ENCODE measurements around the gene SNRK.

The SNRK gene, protein sequence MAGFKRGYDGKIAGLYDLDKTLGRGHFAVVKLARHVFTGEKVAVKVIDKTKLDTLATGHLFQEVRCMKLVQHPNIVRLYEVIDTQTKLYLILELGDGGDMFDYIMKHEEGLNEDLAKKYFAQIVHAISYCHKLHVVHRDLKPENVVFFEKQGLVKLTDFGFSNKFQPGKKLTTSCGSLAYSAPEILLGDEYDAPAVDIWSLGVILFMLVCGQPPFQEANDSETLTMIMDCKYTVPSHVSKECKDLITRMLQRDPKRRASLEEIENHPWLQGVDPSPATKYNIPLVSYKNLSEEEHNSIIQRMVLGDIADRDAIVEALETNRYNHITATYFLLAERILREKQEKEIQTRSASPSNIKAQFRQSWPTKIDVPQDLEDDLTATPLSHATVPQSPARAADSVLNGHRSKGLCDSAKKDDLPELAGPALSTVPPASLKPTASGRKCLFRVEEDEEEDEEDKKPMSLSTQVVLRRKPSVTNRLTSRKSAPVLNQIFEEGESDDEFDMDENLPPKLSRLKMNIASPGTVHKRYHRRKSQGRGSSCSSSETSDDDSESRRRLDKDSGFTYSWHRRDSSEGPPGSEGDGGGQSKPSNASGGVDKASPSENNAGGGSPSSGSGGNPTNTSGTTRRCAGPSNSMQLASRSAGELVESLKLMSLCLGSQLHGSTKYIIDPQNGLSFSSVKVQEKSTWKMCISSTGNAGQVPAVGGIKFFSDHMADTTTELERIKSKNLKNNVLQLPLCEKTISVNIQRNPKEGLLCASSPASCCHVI

GRCh38 chr3:43286115-43286840 is at the start of gene SNRK:
Gene SNRK (plus strand): TSS chr3:43286540. CDS start chr3:43303204, 16,664 bp downstream.
- H3K27ac ChIP-seq (ENCODE audit: low read length): no peak within 1 kb of the TSS
- peaks cover 17% of the 10 kb centered on the region for H3K4me1 ChIP-seq (ENCODE audit: control insufficient read depth, low read depth, low read length)
- peaks cover 11% of the 10 kb centered on the region for H3K36me3 ChIP-seq (ENCODE audit: control insufficient read depth, low read depth, low read length)
- H3K9ac ChIP-seq (ENCODE audit: low read length): peak within 1 kb of the TSS; percentile 64
- no peaks in the 10 kb centered on the region for H3K9me3 ChIP-seq (ENCODE audit: control insufficient read depth, low read depth, low read length)
- H3K4me3 ChIP-seq (ENCODE audit: low read length): peak within 1 kb of the TSS; percentile 86
- peaks cover 26% of the 10 kb centered on the region for H3K27me3 ChIP-seq (ENCODE audit: control insufficient read depth, insufficient read depth, low read length)

GRCh38 chr3:43238801-43239200 is 47.5 kb upstream of the SNRK start:
- Histone ChIP-seq H3K27me3 (ENCODE audit: control insufficient read depth, insufficient read depth, low read length) (no peaks in the 10 kb centered on the region), H3K4me1 (ENCODE audit: control insufficient read depth, low read depth, low read length) (no peaks in the 10 kb centered on the region)

DNA sequence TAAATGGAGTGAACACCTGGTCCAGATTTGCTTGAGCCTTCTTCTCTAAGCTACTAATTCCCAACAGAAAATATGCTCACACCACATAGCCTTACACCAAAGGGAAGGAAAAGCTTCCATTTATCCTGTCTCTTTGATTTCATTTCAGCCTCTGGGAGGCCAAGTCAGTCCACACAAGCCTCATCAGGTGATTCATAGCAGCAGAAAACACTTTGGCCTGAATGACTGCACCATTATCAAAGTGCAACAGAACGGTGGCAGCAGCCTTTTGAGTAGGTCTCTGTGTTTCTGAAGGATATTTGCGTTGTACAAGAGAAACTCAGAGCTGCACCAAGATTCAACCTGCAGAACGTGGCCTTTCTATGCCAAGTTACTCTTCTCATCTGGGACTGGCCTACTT is 46.6 kb upstream of the SNRK start:
- Histone ChIP-seq H3K4me1 (ENCODE audit: control insufficient read depth, low read depth, low read length) (no peaks in the 10 kb centered on the region), H3K27me3 (ENCODE audit: control insufficient read depth, insufficient read depth, low read length) (no peaks in the 10 kb centered on the region), H3K36me3 (ENCODE audit: control insufficient read depth, low read depth, low read length) (no peaks in the 10 kb centered on the region), H3K9ac (ENCODE audit: low read length) (no peak overlapping the region), H3K27ac (ENCODE audit: low read length) (no peak overlapping the region), H3K4me3 (ENCODE audit: low read length) (no peak overlapping the region), H3K9me3 (ENCODE audit: control insufficient read depth, low read depth, low read length) (peaks cover 8% of the 10 kb centered on the region)

More at GRCh38 chr3:43238801-43239200, 47.5 kb upstream of the SNRK start:
- H3K36me3 ChIP-seq (ENCODE audit: control insufficient read depth, low read depth, low read length): no peaks in the 10 kb centered on the region
- no peak overlapping the region for H3K27ac ChIP-seq (ENCODE audit: low read length)
- H3K9ac ChIP-seq (ENCODE audit: low read length): no peak overlapping the region
- no peak overlapping the region for H3K4me3 ChIP-seq (ENCODE audit: low read length)
- peaks cover 8% of the 10 kb centered on the region for H3K9me3 ChIP-seq (ENCODE audit: control insufficient read depth, low read depth, low read length)

- peaks cover 11% of the 10 kb centered on the region for H3K4me1 ChIP-seq (ENCODE audit: control insufficient read depth, low read depth, low read length)
- no peak overlapping the region for H3K27ac ChIP-seq (ENCODE audit: low read length)
- no peak overlapping the region for H3K4me3 ChIP-seq (ENCODE audit: low read length)
- H3K27me3 ChIP-seq (ENCODE audit: control insufficient read depth, insufficient read depth, low read length): no peaks in the 10 kb centered on the region
- H3K9me3 ChIP-seq (ENCODE audit: control insufficient read depth, low read depth, low read length): peaks cover 8% of the 10 kb centered on the region
- H3K9ac ChIP-seq (ENCODE audit: low read length): no peak overlapping the region
- H3K36me3 ChIP-seq (ENCODE audit: control insufficient read depth, low read depth, low read length): no peaks in the 10 kb centered on the region
These were observed 42.5 kb upstream of the SNRK start for GRCh38 chr3:43243590-43244587.

DNA sequence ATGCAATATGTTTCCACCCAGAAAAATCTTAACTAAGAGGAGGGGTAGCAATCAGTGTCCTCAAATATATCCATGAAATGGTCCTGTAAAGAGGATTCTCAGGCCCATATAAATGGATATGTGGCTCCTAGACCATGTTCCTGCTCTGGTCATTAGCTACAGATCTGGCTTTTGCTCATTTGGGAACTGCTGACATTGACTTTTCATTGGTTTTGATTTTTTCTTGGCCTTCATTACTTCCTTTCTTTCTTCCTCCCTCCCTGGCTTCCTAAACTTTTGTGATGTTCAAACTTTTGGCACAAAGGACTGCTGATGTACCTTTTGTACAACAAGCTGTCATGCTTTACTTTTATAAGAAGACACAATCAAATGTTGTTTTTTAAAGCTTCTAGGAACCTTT is 41.6 kb upstream of the SNRK start:
- Histone ChIP-seq H3K9me3 (ENCODE audit: control insufficient read depth, low read depth, low read length) (peaks cover 8% of the 10 kb centered on the region), H3K4me3 (ENCODE audit: low read length) (no peak overlapping the region), H3K9ac (ENCODE audit: low read length) (no peak overlapping the region), H3K27ac (ENCODE audit: low read length) (no peak overlapping the region), H3K27me3 (ENCODE audit: control insufficient read depth, insufficient read depth, low read length) (no peaks in the 10 kb centered on the region), H3K4me1 (ENCODE audit: control insufficient read depth, low read depth, low read length) (peaks cover 11% of the 10 kb centered on the region), H3K36me3 (ENCODE audit: control insufficient read depth, low read depth, low read length) (no peaks in the 10 kb centered on the region)

GRCh38 chr3:43246976-43247375 is 39.4 kb upstream of the SNRK start:
- no peak overlapping the region for H3K9ac ChIP-seq (ENCODE audit: low read length)
- no peak overlapping the region for H3K4me3 ChIP-seq (ENCODE audit: low read length)
- H3K27me3 ChIP-seq (ENCODE audit: control insufficient read depth, insufficient read depth, low read length): no peaks in the 10 kb centered on the region
- H3K36me3 ChIP-seq (ENCODE audit: control insufficient read depth, low read depth, low read length): no peaks in the 10 kb centered on the region
- H3K4me1 ChIP-seq (ENCODE audit: control insufficient read depth, low read depth, low read length): peaks cover 16% of the 10 kb centered on the region
- peaks cover 8% of the 10 kb centered on the region for H3K9me3 ChIP-seq (ENCODE audit: control insufficient read depth, low read depth, low read length)
- H3K27ac ChIP-seq (ENCODE audit: low read length): no peak overlapping the region

DNA sequence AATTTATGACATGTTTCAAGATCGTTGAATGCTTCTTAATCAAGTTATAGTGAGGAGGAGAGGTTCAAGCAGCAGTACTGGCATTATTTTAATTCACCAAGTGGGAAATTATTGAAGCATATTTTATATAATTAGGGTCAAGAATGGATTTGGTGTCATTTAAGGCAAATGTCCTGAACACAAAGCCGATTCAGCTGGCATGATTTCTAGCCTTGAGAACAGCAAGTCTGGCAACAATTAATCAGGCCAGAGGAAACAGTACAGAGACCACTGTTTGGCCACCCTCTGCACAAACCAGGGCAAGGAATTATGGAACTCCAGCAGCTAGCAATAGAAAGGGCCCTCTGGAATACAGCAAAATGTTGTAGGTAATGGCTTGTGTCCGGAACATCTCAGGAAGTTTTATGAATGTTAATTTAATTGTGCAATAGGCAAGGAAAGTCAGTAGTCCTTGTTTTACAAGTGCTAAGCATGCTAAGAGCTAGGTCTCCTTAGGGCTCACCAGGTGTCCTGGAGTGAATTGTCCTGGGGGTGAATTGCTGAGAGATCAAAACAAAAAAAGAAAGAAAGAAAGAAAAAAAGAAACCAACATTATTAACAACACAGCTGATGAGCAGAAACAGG is 38.7 kb upstream of the SNRK start:
- H3K9me3 ChIP-seq (ENCODE audit: control insufficient read depth, low read depth, low read length): peaks cover 1% of the 10 kb centered on the region
- H3K27me3 ChIP-seq (ENCODE audit: control insufficient read depth, insufficient read depth, low read length): no peaks in the 10 kb centered on the region
- H3K27ac ChIP-seq (ENCODE audit: low read length): no peak overlapping the region
- no peak overlapping the region for H3K4me3 ChIP-seq (ENCODE audit: low read length)
- no peaks in the 10 kb centered on the region for H3K36me3 ChIP-seq (ENCODE audit: control insufficient read depth, low read depth, low read length)
- H3K4me1 ChIP-seq (ENCODE audit: control insufficient read depth, low read depth, low read length): peaks cover 16% of the 10 kb centered on the region
- H3K9ac ChIP-seq (ENCODE audit: low read length): no peak overlapping the region

- Histone ChIP-seq H3K4me3 (ENCODE audit: low read length) (no peak overlapping the region), H3K27me3 (ENCODE audit: control insufficient read depth, insufficient read depth, low read length) (no peaks in the 10 kb centered on the region), H3K9me3 (ENCODE audit: control insufficient read depth, low read depth, low read length) (no peaks in the 10 kb centered on the region), H3K36me3 (ENCODE audit: control insufficient read depth, low read depth, low read length) (no peaks in the 10 kb centered on the region), H3K4me1 (ENCODE audit: control insufficient read depth, low read depth, low read length) (peaks cover 16% of the 10 kb centered on the region), H3K9ac (ENCODE audit: low read length) (no peak overlapping the region), H3K27ac (ENCODE audit: low read length) (no peak overlapping the region)
These were observed 38.2 kb upstream of the SNRK start for GRCh38 chr3:43248185-43248583.

- Histone ChIP-seq H3K4me3 (ENCODE audit: low read length) (no peak overlapping the region), H3K27me3 (ENCODE audit: control insufficient read depth, insufficient read depth, low read length) (no peaks in the 10 kb centered on the region), H3K4me1 (ENCODE audit: control insufficient read depth, low read depth, low read length) (peaks cover 16% of the 10 kb centered on the region), H3K27ac (ENCODE audit: low read length) (no peak overlapping the region), H3K36me3 (ENCODE audit: control insufficient read depth, low read depth, low read length) (no peaks in the 10 kb centered on the region), H3K9ac (ENCODE audit: low read length) (no peak overlapping the region), H3K9me3 (ENCODE audit: control insufficient read depth, low read depth, low read length) (no peaks in the 10 kb centered on the region)
These were observed 37.4 kb upstream of the SNRK start for GRCh38 chr3:43248973-43249372.

GRCh38 chr3:43249405-43249804 is 36.9 kb upstream of the SNRK start:
- Histone ChIP-seq H3K4me1 (ENCODE audit: control insufficient read depth, low read depth, low read length) (peaks cover 16% of the 10 kb centered on the region), H3K27ac (ENCODE audit: low read length) (no peak overlapping the region), H3K4me3 (ENCODE audit: low read length) (no peak overlapping the region), H3K27me3 (ENCODE audit: control insufficient read depth, insufficient read depth, low read length) (no peaks in the 10 kb centered on the region), H3K36me3 (ENCODE audit: control insufficient read depth, low read depth, low read length) (no peaks in the 10 kb centered on the region), H3K9ac (ENCODE audit: low read length) (no peak overlapping the region), H3K9me3 (ENCODE audit: control insufficient read depth, low read depth, low read length) (no peaks in the 10 kb centered on the region)

All from iPS-18a (cell line).